SK-N-SH (cell line): ENCODE measurements around the gene SYNGR1. TPM values are rescaled to one million over a fixed set of nuclear protein-coding genes. Genes with fewer than 3 reads are reported as not detected.

Experiments
- CTCF ChIA-PET: fragments of 300-600, 350-600 bp; formaldehyde crosslinking; extraction: SDS; loops from one replicate; lab custom pipeline; 2021; lab: Yijun Ruan, JAX
- POLR2A ChIA-PET: fragments of 350-600 bp; sonication (Branson Sonifier 250); formaldehyde crosslinking; extraction: SDS; loops from one replicate; lab custom pipeline; 2020; ENCODE audit warnings: antibody characterized with exemption, inconsistent platforms; lab: Yijun Ruan, JAX
- DNase-seq: peaks from one replicate; pipeline ENCODE4 v3.0.0; 2012
- H2AFZ ChIP-seq: fragments of 200-600 bp; sonication (generic); 2 replicates; pipeline ENCODE4 v1.8.1; 2016; ENCODE audit warnings: antibody characterized with exemption, mild to moderate bottlenecking, low read depth
- H3F3A ChIP-seq: fragments of 200-600 bp; sonication (generic); replicated peaks from 2 replicates; pipeline ENCODE3; 2016; ENCODE audit warnings: antibody characterized with exemption, mild to moderate bottlenecking; ENCODE audit not compliant: insufficient read depth
- H3K27ac ChIP-seq, 2 experiments: fragments of 200-500 bp in 1 of 2; fragments of 200-600 bp in 1 of 2; sonication (Bioruptor generic) in 1 of 2; sonication (generic), shearing (Covaris generic) in 1 of 2; 2 replicates each; pipeline versions ENCODE4 v1.5.1 to v1.6.1; 2014 to 2016; ENCODE audit warnings: low read depth in 2 of 2, inconsistent platforms in 1 of 2, low read length in 1 of 2, mild to moderate bottlenecking in 1 of 2, mixed read lengths in 1 of 2
- H3K27me3 ChIP-seq: fragments of 200-600 bp; sonication (generic), shearing (Covaris generic); 2 replicates; pipeline ENCODE4 v1.6.1; 2016; ENCODE audit warnings: mixed run types; ENCODE audit not compliant: insufficient read depth
- H3K36me3 ChIP-seq, 2 experiments: fragments of 200-500 bp in 1 of 2; fragments of 200-600 bp in 1 of 2; sonication (Bioruptor generic) in 1 of 2; sonication (generic) in 1 of 2; replicated peaks in 1 of 2; 2 replicates each; pipeline versions ENCODE3 to v1.5.1; 2014 to 2016; ENCODE audit warnings: low read length in 1 of 2, mild to moderate bottlenecking in 1 of 2; ENCODE audit not compliant: insufficient read depth in 2 of 2, control insufficient read depth in 1 of 2
- H3K4me1 ChIP-seq, 2 experiments: fragments of 200-500 bp in 1 of 2; fragments of 200-600 bp in 1 of 2; sonication (Bioruptor generic) in 1 of 2; sonication (generic), shearing (Covaris generic) in 1 of 2; 2 replicates each; pipeline versions ENCODE4 v1.5.1 to v1.6.1; 2014 to 2016; ENCODE audit warnings: low read depth in 1 of 2, low read length in 1 of 2, mixed run types in 1 of 2; ENCODE audit not compliant: insufficient read depth in 2 of 2, control insufficient read depth in 1 of 2
- H3K4me2 ChIP-seq: fragments of 200-600 bp; sonication (generic), shearing (Covaris generic); 2 replicates; pipeline ENCODE4 v1.6.1; 2017; ENCODE audit warnings: mixed run types
- H3K4me3 ChIP-seq, 2 experiments: fragments of 200-500 bp in 1 of 2; fragments of 200-600 bp in 1 of 2; sonication (Bioruptor generic) in 1 of 2; sonication (generic), shearing (Covaris generic) in 1 of 2; 2 replicates each; pipeline versions ENCODE4 v1.5.1 to v1.8.1; 2014 to 2016; ENCODE audit warnings: low read depth in 2 of 2, inconsistent platforms in 1 of 2, low read length in 1 of 2, mild to moderate bottlenecking in 1 of 2, mixed read lengths in 1 of 2, moderate library complexity in 1 of 2
- H3K79me2 ChIP-seq: fragments of 200-600 bp; sonication (generic); 2 replicates; pipeline ENCODE4 v1.8.1; 2017; ENCODE audit warnings: mild to moderate bottlenecking; ENCODE audit not compliant: insufficient read depth
- H3K9ac ChIP-seq: fragments of 200-600 bp; sonication (generic); 2 replicates; pipeline ENCODE4 v1.6.1; 2017; ENCODE audit warnings: mixed run types
- H3K9me2 ChIP-seq: fragments of 200-600 bp; sonication (generic); 2 replicates; pipeline ENCODE4 v1.6.1; 2017; ENCODE audit warnings: mixed run types
- H3K9me3 ChIP-seq: fragments of 200-600 bp; sonication (generic); 2 replicates; pipeline ENCODE4 v1.6.1; 2017; ENCODE audit warnings: mixed run types, mild to moderate bottlenecking, moderate library complexity
- H4K20me1 ChIP-seq: fragments of 200-600 bp; sonication (generic); 2 replicates; pipeline ENCODE4 v1.6.1; 2017; ENCODE audit warnings: mild to moderate bottlenecking, mixed run types; ENCODE audit not compliant: insufficient read depth
- CTCF ChIP-seq: fragments of 200-600 bp; sonication (generic); IDR thresholded peaks from 2 replicates; pipeline ENCODE4 v1.6.1; 2017; ENCODE audit warnings: antibody characterized with exemption, mild to moderate bottlenecking, moderate library complexity
- EP300 ChIP-seq, 2 experiments: IDR thresholded peaks; 2 replicates each; pipeline versions ENCODE4 v1.4.0 to v1.6.1; 2012; ENCODE audit warnings: borderline replicate concordance in 1 of 2, low read depth in 1 of 2, low read length in 1 of 2
- FOSL2 ChIP-seq: IDR thresholded peaks from 2 replicates; pipeline ENCODE4 v1.4.0; 2012; ENCODE audit warnings: low read depth, mild to moderate bottlenecking, moderate library complexity, borderline replicate concordance
- JUND ChIP-seq: IDR thresholded peaks from 2 replicates; pipeline ENCODE4 v1.4.0; 2012
- PBX3 ChIP-seq: IDR thresholded peaks from 2 replicates; pipeline ENCODE4; 2012
- POLR2AphosphoS5 ChIP-seq: IDR thresholded peaks from 2 replicates; pipeline ENCODE4 v1.6.1; 2012; ENCODE audit warnings: low read depth, low read length
- RAD21 ChIP-seq: IDR thresholded peaks from 2 replicates; pipeline ENCODE4 v1.6.1; 2012; ENCODE audit warnings: mild to moderate bottlenecking, low read length
- RCOR1 ChIP-seq: fragments of 150-350 bp; IDR thresholded peaks from 2 replicates; pipeline ENCODE4 v1.6.1; 2017; ENCODE audit warnings: antibody characterized with exemption, low read length
- SIN3A ChIP-seq: IDR thresholded peaks from 2 replicates; pipeline ENCODE4 v1.6.1; 2012; ENCODE audit warnings: low read depth, mild to moderate bottlenecking, low read length, moderate library complexity, borderline replicate concordance
- SMC3 ChIP-seq: IDR thresholded peaks from 2 replicates; pipeline ENCODE4 v1.6.1; 2012; ENCODE audit warnings: low read depth, low read length, improper control_type of control experiment
- TCF12 ChIP-seq: IDR thresholded peaks from 2 replicates; pipeline ENCODE4 v1.4.0; 2012
- TEAD4 ChIP-seq: IDR thresholded peaks from 2 replicates; pipeline ENCODE4 v1.4.0; 2012; ENCODE audit warnings: mild to moderate bottlenecking, borderline replicate concordance; ENCODE audit not compliant: insufficient read depth
- USF1 ChIP-seq: IDR thresholded peaks from 2 replicates; pipeline ENCODE4 v1.4.0; 2012; ENCODE audit warnings: low read depth, borderline replicate concordance
- ZBTB33 ChIP-seq: IDR thresholded peaks from 2 replicates; pipeline ENCODE4 v1.4.0; 2012; ENCODE audit warnings: low read depth, borderline replicate concordance
- WGBS: methylation state at CpG from one replicate; pipeline ENCODE4 v1.1.6; 2017; ENCODE audit warnings: low lambda C conversion rate; 5-methylcytosine and 5-hydroxymethylcytosine counted together
- polyA plus RNA-seq, 3 experiments: library from polyadenylated mRNA; depleted of rRNA; stranded (reverse); fragments of >200 nt; gene quantifications; 2 replicates each; pipeline ENCODE4 v1.2.3, GENCODE V29; 2012
- TF ChIP-seq, protein P1 (sequence below): IDR thresholded peaks from 2 replicates; pipeline ENCODE4 v1.4.0; 2012; ENCODE audit warnings: low read depth

The SYNGR1 gene
- polyA plus RNA-seq, 1 of the 3 experiments (the other 2 are of a cell fraction) = 18.7 TPM

GRCh38 chr22:39316440-39317083 lies 33.2 kb upstream of the SYNGR1 start:
- 13% methylated on average over 3 of the region's 17 CpGs for WGBS
- no peaks in the 10 kb centered on the region for H3K9me2 ChIP-seq
- peak overlapping the region in 1 of 2 experiments; percentile 39; a peak in 2 of 4 replicates for H3K27ac ChIP-seq
- TF ChIP-seq CTCF (peak; percentile 75), TCF12 (no peak), PBX3 (no peak), USF1 (no peak), TEAD4 (no peak), POLR2AphosphoS5 (no peak), SIN3A (0 out of 2 replicates have a peak, but pooled peaks have one; percentile 14), JUND (peak; percentile 25; the same call in 1 of the 2 replicates), RAD21 (peak; percentile 45), ZBTB33 (no peak), RCOR1 (no peak), EP300 (IDR thresholded peaks at IDR 0.05; ENCODE audit: borderline replicate concordance in 1 of 2, low read depth in 1 of 2, low read length in 1 of 2) (no peak), FOSL2 (peak; percentile 69), SMC3 (peak; percentile 30; the same call in 1 of the 2 replicates)
- TF ChIP-seq, protein P1, sequence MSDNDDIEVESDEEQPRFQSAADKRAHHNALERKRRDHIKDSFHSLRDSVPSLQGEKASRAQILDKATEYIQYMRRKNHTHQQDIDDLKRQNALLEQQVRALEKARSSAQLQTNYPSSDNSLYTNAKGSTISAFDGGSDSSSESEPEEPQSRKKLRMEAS = no peak
- TF ChIP-seq, all 33 proteins: peak for 6
- Histone ChIP-seq H2AFZ (no peak overlapping the region), H3K79me2 (peaks cover 44% of the 10 kb centered on the region), H3K4me3 (peak overlapping the region; percentile 66 to 79), H3F3A (peaks cover 34% of the 10 kb centered on the region), H3K9ac (peak overlapping the region; percentile 95; the same call in 1 of the 2 replicates), H3K9me3 (no peaks in the 10 kb centered on the region), H3K4me2 (peak overlapping the region; percentile 84), H3K4me1 (peaks cover 12 to 26% of the 10 kb centered on the region in 2 experiments; a peak in 2 of 4 replicates), H4K20me1 (peaks cover 75% of the 10 kb centered on the region), H3K36me3 (peaks cover 31 to 57% of the 10 kb centered on the region in 2 experiments), H3K27me3 (no peaks in the 10 kb centered on the region)
- peak; percentile 57 for DNase-seq
- CTCF ChIA-PET = interaction anchor here (0.5 to 4.7 kb wide), 18 partner anchors 8 to 181 kb away, joined by 3 to 15 read pairs (median 4); no protein-coding TSS in a partner anchor
- POLR2A ChIA-PET = interaction anchor here (0.6 to 0.8 kb wide), 2 partner anchors 149 to 194 kb away, joined by 3 read pairs; no protein-coding TSS in a partner anchor
